Trophoblast cell (in vitro differentiated cells and primary cell): ENCODE measurements around the gene MAPK14.

Source experiments
- DNase-seq, 2 donors: peaks; one replicate each; pipeline ENCODE4 v3.0.0-alpha.2; 2016
- H2AFZ ChIP-seq: 2 replicates; pipeline ENCODE4 v1.6.1; 2013; ENCODE audit warnings: low read length, moderate library complexity, mild to moderate bottlenecking; ENCODE audit not compliant: insufficient read depth, poor library complexity
- H2AK5ac ChIP-seq: 2 replicates; pipeline ENCODE4 v1.6.1; 2013; ENCODE audit warnings: mild to moderate bottlenecking, low read length
- H2BK120ac ChIP-seq: 2 replicates; pipeline ENCODE4 v1.6.1; 2013; ENCODE audit warnings: low read length, mild to moderate bottlenecking, moderate library complexity; ENCODE audit not compliant: insufficient read depth, poor library complexity
- H2BK12ac ChIP-seq: 2 replicates; pipeline ENCODE4 v1.6.1; 2013; ENCODE audit warnings: mild to moderate bottlenecking, low read length, moderate library complexity
- H2BK5ac ChIP-seq: 2 replicates; pipeline ENCODE4 v1.6.1; 2013; ENCODE audit warnings: low read length, low read depth, moderate library complexity, mild to moderate bottlenecking; ENCODE audit not compliant: poor library complexity
- H3K14ac ChIP-seq: 2 replicates; pipeline ENCODE4 v1.6.1; 2013; ENCODE audit warnings: mild to moderate bottlenecking, low read length
- H3K18ac ChIP-seq: 2 replicates; pipeline ENCODE4 v1.6.1; 2013; ENCODE audit warnings: mild to moderate bottlenecking, low read length
- H3K23ac ChIP-seq: 2 replicates; pipeline ENCODE4 v1.6.1; 2013; ENCODE audit warnings: low read length
- H3K27ac ChIP-seq: 2 replicates; pipeline ENCODE4 v1.5.1; 2013; ENCODE audit warnings: low read depth, mild to moderate bottlenecking, inconsistent platforms, low read length, moderate library complexity
- H3K27me3 ChIP-seq: 2 replicates; pipeline ENCODE4 v1.6.1; 2013; ENCODE audit warnings: inconsistent platforms, mild to moderate bottlenecking, low read length, moderate library complexity; ENCODE audit not compliant: insufficient read depth
- H3K36me3 ChIP-seq, 2 experiments: 1 replicate in 1 of 2; 2 replicates in 1 of 2; pipeline ENCODE4 v1.6.1; 2013; ENCODE audit warnings: low read length in 2 of 2, mild to moderate bottlenecking in 2 of 2, moderate library complexity in 1 of 2; ENCODE audit not compliant: insufficient read depth in 2 of 2, control insufficient read depth in 1 of 2
- H3K4ac ChIP-seq: 2 replicates; pipeline ENCODE4 v1.6.1; 2013; ENCODE audit warnings: low read depth, mild to moderate bottlenecking, low read length, moderate library complexity
- H3K4me1 ChIP-seq, 2 experiments: 1 replicate in 1 of 2; 2 replicates in 1 of 2; pipeline ENCODE4 v1.6.1; 2013; ENCODE audit warnings: low read length in 2 of 2, mild to moderate bottlenecking in 2 of 2, moderate library complexity in 1 of 2; ENCODE audit not compliant: insufficient read depth in 2 of 2, control insufficient read depth in 1 of 2
- H3K4me2 ChIP-seq: 2 replicates; pipeline ENCODE4 v1.6.1; 2013; ENCODE audit warnings: inconsistent platforms, mild to moderate bottlenecking, low read length, moderate library complexity
- H3K4me3 ChIP-seq: 2 replicates; pipeline ENCODE4 v1.5.1; 2013; ENCODE audit warnings: mild to moderate bottlenecking, low read depth, low read length, inconsistent platforms
- H3K79me1 ChIP-seq: one replicate; pipeline ENCODE4 v1.6.1; 2013; ENCODE audit warnings: low read length
- H3K79me2 ChIP-seq: 2 replicates; pipeline ENCODE4 v1.6.1; 2013; ENCODE audit warnings: low read length, mild to moderate bottlenecking; ENCODE audit not compliant: control insufficient read depth, insufficient read depth, poor library complexity
- H3K9ac ChIP-seq: 2 replicates; pipeline ENCODE4 v1.6.1; 2013; ENCODE audit warnings: mild to moderate bottlenecking, low read length
- H3K9me3 ChIP-seq: 2 replicates; pipeline ENCODE4 v1.6.1; 2013; ENCODE audit warnings: low read depth, mild to moderate bottlenecking, control low read depth, inconsistent platforms, low read length; ENCODE audit not compliant: insufficient read depth
- H4K12ac ChIP-seq: 2 replicates; pipeline ENCODE4 v1.6.1; 2013; ENCODE audit warnings: low read depth, mild to moderate bottlenecking, low read length, moderate library complexity
- H4K8ac ChIP-seq: 2 replicates; pipeline ENCODE4 v1.6.1; 2013; ENCODE audit warnings: low read depth, mild to moderate bottlenecking, low read length, moderate library complexity
- H4K91ac ChIP-seq: one replicate; pipeline ENCODE4 v1.6.1; 2013; ENCODE audit warnings: low read depth, mild to moderate bottlenecking, low read length, moderate library complexity
- WGBS: extraction: QIAGEN DNeasy Blood & Tissue Kit; methylation state at CpG from one replicate; pipeline ENCODE4 v1.1.7; 2013; ENCODE audit warnings: missing lambda C conversion rate; ENCODE audit not compliant: insufficient read length, insufficient coverage; ENCODE audit errors: extremely low coverage; 5-methylcytosine and 5-hydroxymethylcytosine counted together

Gene MAPK14

GRCh38 chr6:36102853-36103252 lies 75.2 kb downstream of the MAPK14 start:
- no peak overlapping the region for H3K23ac ChIP-seq
- no peak overlapping the region for H3K27ac ChIP-seq
- H3K4me1 ChIP-seq: peaks cover 0 to 2% of the 10 kb centered on the region in 2 experiments
- no peak overlapping the region for H3K9ac ChIP-seq
- H4K91ac ChIP-seq: no peak overlapping the region
- no peak overlapping the region for H4K12ac ChIP-seq
- H2AK5ac ChIP-seq: no peak overlapping the region
- H3K79me2 ChIP-seq: no peaks in the 10 kb centered on the region
- H4K8ac ChIP-seq: no peak overlapping the region
- no peak overlapping the region for H3K14ac ChIP-seq
- H3K18ac ChIP-seq: no peak overlapping the region
- H2BK5ac ChIP-seq: no peak overlapping the region
- H3K79me1 ChIP-seq: no peaks in the 10 kb centered on the region
- H3K27me3 ChIP-seq: no peaks in the 10 kb centered on the region
- H2AFZ ChIP-seq: no peak overlapping the region
- no peak for DNase-seq
- no peaks in the 10 kb centered on the region for H3K9me3 ChIP-seq
- H3K36me3 ChIP-seq: peaks cover 3 to 18% of the 10 kb centered on the region in 2 experiments
- no peak overlapping the region for H3K4me3 ChIP-seq
- no peak overlapping the region for H3K4ac ChIP-seq
- H3K4me2 ChIP-seq: no peak overlapping the region
- H2BK120ac ChIP-seq: no peak overlapping the region
- WGBS: no CpG with 5 or more reads among the region's 4 CpGs
- H2BK12ac ChIP-seq: no peak overlapping the region

- Histone ChIP-seq H3K4me3 (no peak overlapping the region), H3K9ac (no peak overlapping the region), H3K4me1 (peaks cover 0 to 2% of the 10 kb centered on the region in 2 experiments), H4K91ac (no peak overlapping the region), H3K4ac (no peak overlapping the region), H3K27me3 (no peaks in the 10 kb centered on the region), H3K18ac (no peak overlapping the region), H3K79me2 (no peaks in the 10 kb centered on the region), H2BK5ac (no peak overlapping the region), H3K79me1 (no peaks in the 10 kb centered on the region), H2BK120ac (no peak overlapping the region), H3K4me2 (no peak overlapping the region), H3K36me3 (peaks cover 8 to 31% of the 10 kb centered on the region in 2 experiments), H3K14ac (no peak overlapping the region), H4K8ac (no peak overlapping the region), H2AFZ (no peak overlapping the region), H3K27ac (no peak overlapping the region), H4K12ac (no peak overlapping the region), H3K9me3 (no peaks in the 10 kb centered on the region), H2AK5ac (no peak overlapping the region), H3K23ac (no peak overlapping the region), H2BK12ac (no peak overlapping the region)
- WGBS: no CpG with 5 or more reads among the region's 2 CpGs
- no peak for DNase-seq
Observed at GRCh38 chr6:36104836-36105235, 77.2 kb downstream of the MAPK14 start.

- Histone ChIP-seq H3K79me2 (no peaks in the 10 kb centered on the region), H2BK5ac (no peak overlapping the region), H2BK120ac (no peak overlapping the region), H3K4ac (no peak overlapping the region), H4K91ac (no peak overlapping the region), H3K18ac (no peak overlapping the region), H3K79me1 (no peaks in the 10 kb centered on the region), H3K4me3 (no peak overlapping the region), H3K9ac (no peak overlapping the region), H3K4me1 (no peaks in the 10 kb centered on the region), H2AFZ (no peak overlapping the region), H3K27me3 (no peaks in the 10 kb centered on the region), H3K36me3 (peaks cover 11 to 20% of the 10 kb centered on the region in 2 experiments), H3K4me2 (no peak overlapping the region), H2BK12ac (no peak overlapping the region), H3K14ac (no peak overlapping the region), H4K12ac (no peak overlapping the region), H4K8ac (no peak overlapping the region), H3K23ac (no peak overlapping the region), H3K27ac (no peak overlapping the region), H2AK5ac (no peak overlapping the region), H3K9me3 (peaks cover 2% of the 10 kb centered on the region)
- WGBS: no CpG with 5 or more reads among the region's 7 CpGs
- DNase-seq: no peak
Observed at GRCh38 chr6:36109092-36109491, 81.5 kb downstream of the MAPK14 start.

GRCh38 chr6:36110050-36110449 lies 82.4 kb downstream of the MAPK14 start:
- Histone ChIP-seq H2BK120ac (no peak overlapping the region), H4K8ac (no peak overlapping the region), H2BK12ac (no peak overlapping the region), H3K4ac (no peak overlapping the region), H3K23ac (no peak overlapping the region), H3K18ac (no peak overlapping the region), H3K36me3 (peaks cover 11 to 18% of the 10 kb centered on the region in 2 experiments), H3K27me3 (no peaks in the 10 kb centered on the region), H2AK5ac (no peak overlapping the region), H4K12ac (no peak overlapping the region), H2BK5ac (no peak overlapping the region), H3K79me2 (no peaks in the 10 kb centered on the region), H3K14ac (no peak overlapping the region), H3K79me1 (no peaks in the 10 kb centered on the region), H3K9ac (no peak overlapping the region), H3K4me1 (no peaks in the 10 kb centered on the region), H2AFZ (no peak overlapping the region), H3K4me3 (no peak overlapping the region), H3K27ac (no peak overlapping the region), H3K4me2 (no peak overlapping the region), H4K91ac (no peak overlapping the region), H3K9me3 (peaks cover 2% of the 10 kb centered on the region)
- WGBS: no CpG with 5 or more reads among the region's 3 CpGs
- DNase-seq: no peak
